Ectodermal cell (in vitro differentiated cells): ENCODE data around the gene SLC2A9.

Experiments
- H3K27ac ChIP-seq: 2 replicates; pipeline ENCODE4 v1.7.0; 2013; ENCODE audit warnings: mild to moderate bottlenecking, low read depth, low read length; ENCODE audit not compliant: insufficient read depth, poor library complexity, severe bottlenecking
- H3K27me3 ChIP-seq: 2 replicates; pipeline ENCODE4 v1.7.0; 2013; ENCODE audit warnings: mild to moderate bottlenecking, low read length; ENCODE audit not compliant: insufficient read depth, control insufficient read depth, poor library complexity, severe bottlenecking
- H3K36me3 ChIP-seq: one replicate; pipeline ENCODE4 v1.7.0; 2013; ENCODE audit warnings: low read length; ENCODE audit not compliant: control insufficient read depth, insufficient read depth
- H3K4me1 ChIP-seq: one replicate; pipeline ENCODE4 v1.7.0; 2013; ENCODE audit warnings: low read length; ENCODE audit not compliant: control insufficient read depth, insufficient read depth
- H3K4me3 ChIP-seq: 2 replicates; pipeline ENCODE4 v1.7.0; 2013; ENCODE audit warnings: low read depth, low read length, control low read depth; ENCODE audit not compliant: insufficient read depth
- H3K9me3 ChIP-seq: 2 replicates; pipeline ENCODE4 v1.7.0; 2013; ENCODE audit warnings: mild to moderate bottlenecking, low read length, moderate library complexity; ENCODE audit not compliant: control insufficient read depth
- WGBS, 2 experiments: methylation state at CpG; one replicate each; pipeline ENCODE4 v1.1.7; 2013; ENCODE audit warnings: missing lambda C conversion rate in 2 of 2; 5-methylcytosine and 5-hydroxymethylcytosine counted together

Gene SLC2A9

DNA sequence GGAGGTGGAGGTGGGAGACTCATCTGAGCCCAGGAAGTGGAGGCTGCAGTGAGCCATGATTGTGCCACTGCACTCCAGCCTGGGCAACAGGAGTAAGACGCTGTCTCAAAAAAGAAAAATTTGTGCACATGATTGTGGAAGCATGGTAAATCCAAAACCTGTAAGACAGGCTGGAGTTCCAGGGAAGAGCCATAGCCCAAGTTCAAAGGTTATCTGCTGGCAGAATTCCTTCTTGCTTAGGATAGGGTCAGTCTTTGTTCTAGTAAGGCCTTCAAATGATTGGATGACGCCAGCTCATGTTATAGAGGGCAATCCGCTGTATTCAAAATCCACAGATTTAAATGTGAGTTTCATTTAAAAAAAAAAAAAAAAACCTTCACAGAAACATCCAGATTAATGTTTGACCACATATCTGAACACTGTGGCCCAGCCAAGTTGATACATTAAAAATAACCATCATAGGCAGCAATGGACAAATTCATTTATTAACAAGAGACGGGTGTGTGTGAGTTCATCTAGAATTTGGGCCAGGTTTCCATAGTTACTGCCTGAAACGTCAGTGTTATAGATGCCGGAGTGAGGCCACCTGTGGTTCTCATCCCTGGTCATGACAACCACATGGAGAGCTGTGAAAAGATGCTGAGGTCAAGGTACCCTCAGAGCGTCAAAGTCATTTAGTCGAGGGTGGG lies 35.2 kb upstream of the SLC2A9 start:
- Histone ChIP-seq H3K4me3 (no peak overlapping the region), H3K4me1 (peaks cover 4% of the 10 kb centered on the region), H3K9me3 (no peaks in the 10 kb centered on the region), H3K27me3 (no peaks in the 10 kb centered on the region), H3K36me3 (no peaks in the 10 kb centered on the region), H3K27ac (no peak overlapping the region)
- 93 to 94% methylated on average over 7 to 8 of the region's 8 CpGs for WGBS, 2 experiments

DNA sequence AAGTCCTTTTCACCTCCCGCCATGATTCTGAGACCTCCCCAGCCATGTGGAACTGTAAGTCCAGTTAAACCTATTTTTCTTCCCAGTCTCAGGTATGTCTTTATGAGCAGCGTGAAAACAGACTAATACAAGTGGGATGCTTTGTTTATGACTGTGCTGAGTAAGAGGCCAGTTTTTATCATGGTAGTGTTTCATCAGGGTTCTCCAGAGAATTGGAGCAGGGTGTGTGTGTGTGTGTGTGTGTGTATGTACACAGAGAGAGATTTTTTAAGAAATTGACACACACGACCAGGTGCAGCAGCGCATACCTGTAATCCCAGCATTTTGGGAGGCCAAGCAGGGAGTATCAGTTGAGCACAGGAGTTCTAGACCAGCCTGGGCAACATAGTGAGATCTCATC lies 34.6 kb upstream of the SLC2A9 start:
- H3K36me3 ChIP-seq = no peaks in the 10 kb centered on the region
- H3K27ac ChIP-seq = no peak overlapping the region
- H3K27me3 ChIP-seq = no peaks in the 10 kb centered on the region
- 94 to 96% methylated on average over 4 of the region's 4 CpGs for WGBS, 2 experiments
- peaks cover 7% of the 10 kb centered on the region for H3K4me1 ChIP-seq
- H3K4me3 ChIP-seq = no peak overlapping the region
- no peaks in the 10 kb centered on the region for H3K9me3 ChIP-seq

DNA sequence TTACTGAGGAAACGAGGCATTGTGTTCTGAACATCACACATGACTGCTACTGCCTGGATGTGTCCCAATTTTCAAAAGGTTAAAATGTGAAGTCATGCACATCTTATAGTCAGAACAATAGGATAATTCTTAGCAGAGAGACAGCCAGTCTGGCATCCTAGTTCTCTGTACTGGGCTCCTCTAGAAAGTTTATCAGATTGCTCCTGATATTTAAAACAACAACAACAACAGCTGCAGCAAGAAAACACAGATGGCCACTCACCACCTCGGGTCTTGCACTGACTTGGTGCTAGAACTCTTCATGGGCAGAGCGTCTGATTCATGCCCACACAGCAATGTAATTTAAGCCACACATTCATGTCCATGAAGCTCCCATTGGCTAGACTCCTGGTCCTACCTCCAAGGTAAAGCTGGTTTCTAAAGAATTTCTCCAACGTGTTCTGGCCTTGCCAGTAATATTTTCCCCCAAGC lies 33.3 kb upstream of the SLC2A9 start:
- no peak overlapping the region for H3K4me3 ChIP-seq
- no peak overlapping the region for H3K27ac ChIP-seq
- no peaks in the 10 kb centered on the region for H3K27me3 ChIP-seq
- H3K9me3 ChIP-seq = no peaks in the 10 kb centered on the region
- H3K4me1 ChIP-seq = peaks cover 10% of the 10 kb centered on the region
- H3K36me3 ChIP-seq = no peaks in the 10 kb centered on the region
- WGBS, 2 experiments = 83 to 92% methylated on average over 4 of the region's 4 CpGs

DNA sequence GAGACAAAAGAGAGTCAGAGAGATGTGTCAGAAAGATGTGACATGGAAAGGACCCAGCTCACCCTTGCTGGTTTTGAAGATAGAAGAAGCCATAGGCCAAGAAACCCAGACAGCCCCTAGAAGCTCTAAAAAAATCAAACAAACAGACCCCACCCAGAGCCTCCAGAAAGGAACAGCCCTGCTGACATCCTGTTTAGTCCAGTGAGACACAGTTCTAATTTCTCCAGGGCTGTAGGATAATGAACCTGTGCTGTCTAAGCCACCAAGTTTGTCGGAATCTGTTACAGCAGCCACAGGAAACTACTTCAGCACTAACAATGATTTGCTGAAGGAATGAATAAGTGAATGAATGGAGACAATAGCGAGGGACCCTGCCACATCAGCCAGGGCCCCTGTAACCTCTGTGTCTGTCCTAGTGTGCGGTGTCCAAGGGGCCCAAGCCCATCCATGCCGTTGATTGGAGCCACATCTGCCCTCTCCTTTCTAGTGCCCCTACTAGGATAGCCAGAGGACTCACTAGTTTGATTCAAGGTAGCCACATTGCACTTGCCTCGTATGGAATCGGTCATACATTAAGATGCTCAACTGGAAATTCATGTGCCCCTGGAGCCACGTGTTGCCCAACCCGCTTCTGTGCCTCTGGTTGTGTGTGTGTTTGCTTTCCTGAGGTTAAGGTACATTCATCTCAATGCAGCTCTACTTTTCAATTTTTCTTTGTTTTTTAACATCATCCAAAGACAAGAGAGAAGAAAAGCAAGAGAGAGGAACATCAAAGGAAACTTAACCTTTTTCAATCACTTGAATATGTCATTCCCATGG lies 32.5 kb upstream of the SLC2A9 start:
- Histone ChIP-seq H3K4me1 (peaks cover 14% of the 10 kb centered on the region), H3K36me3 (no peaks in the 10 kb centered on the region), H3K27ac (no peak overlapping the region), H3K9me3 (no peaks in the 10 kb centered on the region), H3K4me3 (no peak overlapping the region), H3K27me3 (no peaks in the 10 kb centered on the region)
- WGBS, 2 experiments = 93 to 95% methylated on average over 8 of the region's 8 CpGs

DNA sequence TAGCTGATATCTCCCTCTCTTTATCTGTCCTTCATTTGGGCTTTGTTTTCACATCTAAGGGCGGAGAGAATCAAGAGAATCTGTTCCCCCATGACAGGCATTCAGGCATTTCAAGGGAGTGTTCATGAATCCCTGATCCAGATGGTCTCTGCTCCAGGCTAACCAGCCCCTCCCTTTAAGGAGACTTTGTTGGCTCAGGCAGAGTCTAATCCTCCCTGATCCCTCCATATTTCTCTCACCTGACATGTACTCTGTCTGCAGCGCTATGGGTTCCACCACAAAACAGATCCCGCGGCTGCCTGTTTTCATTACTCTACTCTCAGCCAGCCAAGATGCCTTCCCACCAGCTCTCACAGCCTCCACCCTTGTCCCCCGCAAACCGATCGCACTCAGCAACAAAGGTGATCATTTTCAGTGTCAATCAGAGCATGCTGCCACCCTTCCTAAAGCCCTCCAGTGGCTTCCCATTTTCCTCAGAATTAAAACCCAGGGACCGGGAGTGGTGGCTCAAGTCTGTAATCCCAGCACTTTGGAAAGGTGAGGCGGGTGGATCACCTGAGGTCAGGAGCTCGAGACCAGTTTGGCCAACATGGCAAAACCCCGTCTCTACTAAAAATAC lies 30.3 kb upstream of the SLC2A9 start:
- Histone ChIP-seq H3K36me3 (no peaks in the 10 kb centered on the region), H3K9me3 (no peaks in the 10 kb centered on the region), H3K27ac (no peak overlapping the region), H3K27me3 (no peaks in the 10 kb centered on the region), H3K4me3 (no peak overlapping the region), H3K4me1 (peaks cover 14% of the 10 kb centered on the region)
- 82% methylated on average over 11 of the region's 11 CpGs for WGBS, 2 experiments

DNA sequence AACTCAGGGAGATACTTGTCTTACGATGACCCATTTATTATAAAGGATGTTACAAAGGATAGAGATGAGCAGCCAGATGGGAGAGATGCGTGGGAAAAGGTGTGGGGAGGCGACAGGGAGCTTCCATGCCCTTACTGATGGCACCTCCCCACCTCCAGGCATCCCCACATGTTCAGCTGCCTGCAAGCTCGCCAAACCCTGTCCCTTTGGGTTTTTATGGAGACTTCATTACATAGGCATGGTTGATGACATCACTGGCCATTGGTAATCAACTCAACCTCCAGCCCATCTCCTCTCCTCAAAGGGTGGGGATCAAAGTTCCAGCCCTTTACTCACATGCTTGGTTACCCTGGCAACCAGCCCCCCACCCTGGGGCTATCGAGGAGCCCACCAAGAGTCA lies 29.4 kb upstream of the SLC2A9 start:
- WGBS, 2 experiments = 85 to 91% methylated on average over 5 of the region's 5 CpGs
- H3K27ac ChIP-seq = no peak overlapping the region
- no peaks in the 10 kb centered on the region for H3K27me3 ChIP-seq
- no peaks in the 10 kb centered on the region for H3K9me3 ChIP-seq
- no peak overlapping the region for H3K4me3 ChIP-seq
- H3K36me3 ChIP-seq = no peaks in the 10 kb centered on the region
- H3K4me1 ChIP-seq = peaks cover 14% of the 10 kb centered on the region

DNA sequence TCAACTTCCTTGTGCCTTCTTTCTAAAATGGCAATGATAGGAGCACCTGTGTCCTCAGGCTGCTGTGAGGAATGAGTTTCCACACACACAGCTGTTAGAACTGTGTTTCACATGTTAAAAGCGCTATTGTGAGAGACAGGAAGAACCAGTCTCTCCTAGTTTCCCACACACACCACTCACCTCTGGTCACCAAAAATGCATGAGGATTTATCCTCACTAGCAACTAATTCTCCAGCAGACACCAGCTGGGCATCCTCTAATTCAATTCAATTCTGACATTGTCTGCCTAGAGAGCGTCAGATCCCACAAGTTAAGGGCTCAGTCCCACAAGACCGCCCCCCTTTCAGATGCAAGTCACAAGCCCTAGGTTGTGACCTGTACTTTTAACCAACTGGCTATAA lies 29.0 kb upstream of the SLC2A9 start:
- WGBS, 2 experiments = 61 to 63% methylated on average over 3 of the region's 3 CpGs
- H3K27ac ChIP-seq = no peak overlapping the region

DNA sequence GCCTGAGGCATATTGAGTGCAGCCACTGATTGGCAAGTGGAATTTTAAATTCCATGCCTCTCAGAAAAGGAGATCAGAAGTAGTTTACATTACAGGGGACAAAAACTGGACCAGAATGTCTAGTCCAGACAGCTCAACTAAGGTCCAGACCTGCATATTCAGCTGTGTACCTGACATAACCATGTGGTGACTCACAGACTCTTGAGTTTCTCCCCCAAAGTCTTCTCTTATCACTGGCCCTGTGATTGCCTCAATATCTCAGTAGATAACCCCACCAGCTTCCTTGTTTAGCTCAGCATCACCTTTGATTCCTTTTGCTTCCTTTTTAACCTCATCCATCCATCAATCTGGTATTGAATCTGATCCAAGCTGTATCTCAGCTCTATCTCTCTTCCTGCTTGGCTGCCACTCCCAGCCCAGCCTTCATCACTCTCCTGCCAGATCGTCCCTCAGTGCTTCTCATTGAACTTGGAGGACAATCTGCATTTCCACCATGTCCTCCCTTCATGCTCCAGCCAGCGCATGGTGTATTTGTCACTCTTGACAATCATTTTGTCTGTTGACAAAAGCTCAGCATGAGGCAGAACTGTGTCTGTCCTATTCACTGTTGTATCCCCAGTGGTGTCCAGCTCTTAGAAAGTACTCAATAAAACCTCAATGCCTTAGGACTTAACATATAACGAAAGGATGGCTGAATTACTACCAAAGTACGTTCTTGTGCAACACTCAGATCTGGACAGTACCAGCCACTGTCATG lies 27.8 kb upstream of the SLC2A9 start:
- H3K9me3 ChIP-seq = no peaks in the 10 kb centered on the region
- WGBS, 2 experiments = 80 to 85% methylated on average over 4 of the region's 4 CpGs
- H3K27ac ChIP-seq = no peak overlapping the region

More for the DNA sequence above, 29.0 kb upstream of the SLC2A9 start:
- no peaks in the 10 kb centered on the region for H3K9me3 ChIP-seq
- no peak overlapping the region for H3K4me3 ChIP-seq
- peaks cover 14% of the 10 kb centered on the region for H3K4me1 ChIP-seq
- no peaks in the 10 kb centered on the region for H3K36me3 ChIP-seq
- H3K27me3 ChIP-seq = no peaks in the 10 kb centered on the region

DNA sequence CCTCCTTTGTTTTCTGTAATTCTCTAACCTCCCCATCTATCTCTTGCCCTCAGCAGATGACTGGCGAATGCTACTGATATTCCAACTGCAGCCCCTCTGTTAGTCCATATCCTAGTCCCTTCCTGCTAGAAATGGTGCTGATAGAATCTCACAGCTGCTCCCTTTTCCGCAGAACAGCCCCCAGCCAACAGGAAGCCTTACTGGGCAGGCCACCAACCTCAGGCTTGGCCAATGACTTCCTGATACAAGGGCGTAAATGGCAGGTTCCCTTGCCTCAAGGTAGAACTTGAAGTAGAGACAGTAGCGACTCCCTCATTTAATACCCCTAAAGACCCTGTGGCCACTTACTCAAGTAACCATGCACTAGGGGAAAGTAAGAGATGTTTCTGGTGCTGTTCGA lies 26.7 kb upstream of the SLC2A9 start:
- WGBS, 2 experiments = 94 to 99% methylated on average over 5 of the region's 5 CpGs
- no peak overlapping the region for H3K27ac ChIP-seq
- no peaks in the 10 kb centered on the region for H3K36me3 ChIP-seq
- H3K4me1 ChIP-seq = peaks cover 14% of the 10 kb centered on the region
- no peaks in the 10 kb centered on the region for H3K9me3 ChIP-seq
- H3K27me3 ChIP-seq = no peaks in the 10 kb centered on the region
- H3K4me3 ChIP-seq = no peak overlapping the region

More for the DNA sequence above, 27.8 kb upstream of the SLC2A9 start:
- no peaks in the 10 kb centered on the region for H3K36me3 ChIP-seq
- H3K4me1 ChIP-seq = peaks cover 14% of the 10 kb centered on the region
- no peaks in the 10 kb centered on the region for H3K27me3 ChIP-seq
- no peak overlapping the region for H3K4me3 ChIP-seq
